ENCODE measurements around the gene DUOX1. TPM values are rescaled to one million over a fixed set of nuclear protein-coding genes. Genes with fewer than 3 reads are reported as not detected.

DUOX1 gene
- total and polyA plus RNA-seq, 2 of the 13 experiments (the other 11 are each of a cell fraction or from before 2014, with no cell fraction given), result 0.03 TPM; not detected in 1

GRCh38 chr15:45197512-45197911, 67.7 kb downstream of the DUOX1 start:
- no peaks in the 10 kb centered on the region for H4K20me1 ChIP-seq (ENCODE audit: insufficient read depth, low read length)
- ATAC-seq, result no peak
- H3K27ac ChIP-seq (ENCODE audit: extremely low read length, insufficient read depth, low read length), result no peak overlapping the region
- intact Hi-C loops (cut with micrococcal nuclease; ENCODE audit: unreplicated experiment) (no loop called here), in situ Hi-C loops (cut with HindIII; ENCODE audit: extremely low pct_ligation_motif_present, low pct_unique_long_range_greater_than_20kb) (no loop called here)
- peaks cover 0 to 4% of the 10 kb centered on the region in 2 experiments; a peak in 2 of 5 replicates for H3K27me3 ChIP-seq (ENCODE audit: control insufficient read depth in 1 of 2, insufficient read depth in 2 of 2, low read length in 2 of 2)
- no peaks in the 10 kb centered on the region for H3K36me3 ChIP-seq (replicated peaks in 1 of 2; ENCODE audit: control insufficient read depth in 1 of 2, insufficient read depth in 2 of 2, low read length in 2 of 2)
- peaks cover 30% of the 10 kb centered on the region for H3K4me1 ChIP-seq (ENCODE audit: insufficient read depth, low read length)
- peak overlapping the region; percentile 61 to 95 (median 88); a peak in 5 of 6 replicates for H3K4me3 ChIP-seq (replicated peaks in 1 of 3; ENCODE audit: insufficient read depth in 1 of 3, low read depth in 2 of 3, low read length in 3 of 3)
- FAIRE-seq, result no peak
- no peaks in the 10 kb centered on the region for H3K79me2 ChIP-seq (ENCODE audit: insufficient read depth, low read length)
- H3K4me2 ChIP-seq (ENCODE audit: low read depth, low read length), result peak overlapping the region; percentile 64
- H3K9ac ChIP-seq (ENCODE audit: insufficient read depth, low read depth, low read length), result 0 out of 2 replicates have a peak overlapping the region, but pooled peaks have one; percentile 88
- no peaks in the 10 kb centered on the region for H3K9me3 ChIP-seq (ENCODE audit: low read length)
- TF ChIP-seq CTCF (CRISPR knock-in tag; IDR thresholded peaks at IDR 0.05) (no peak), SRSF1 (optimal IDR thresholded peaks at IDR 0.05; ENCODE audit: low read depth, low read length) (no peak), ZBTB2 (CRISPR knock-in tag; IDR thresholded peaks at IDR 0.05; ENCODE audit: low read depth) (no peak), ZNF280D (CRISPR knock-in tag; IDR thresholded peaks at IDR 0.05) (0 out of 2 replicates have a peak, but pooled peaks have one; percentile 17), USF2 (IDR thresholded peaks at IDR 0.05; ENCODE audit: low read depth, low read length) (no peak), USF2 (CRISPR knock-in tag; IDR thresholded peaks at IDR 0.05; ENCODE audit: borderline replicate concordance) (no peak)
- no peak for DNase-seq (ENCODE audit: low spot score)
- no peak overlapping the region for H2AFZ ChIP-seq (ENCODE audit: low read length)
- ChIA-PET POLR2A (interaction anchor here (0.7 to 5.4 kb wide), 6 partner anchors 10 to 205 kb away, joined by 3 to 42 read pairs (median 4); partner anchors contain the start of gene SHF), CTCF (ENCODE audit: low intra/inter-chr PET ratio, low total read pairs) (interaction anchor here (1.2 to 1.3 kb wide), 2 partner anchors 10 to 18 kb away, joined by 3 to 6 read pairs; partner anchors contain the start of gene SHF)
- WGBS (ENCODE audit: low lambda C conversion rate), result 58% methylated on average over 3 of the region's 3 CpGs
- BruUV-seq (replicated peaks), result no TSS peak
